Rectal smooth muscle tissue (tissue), 1 donor: ENCODE measurements around the gene IKBKG.

Experiments used
- H3K27ac ChIP-seq: one replicate; pipeline ENCODE4 v1.7.0; 2013; ENCODE audit warnings: low read depth, low read length, inconsistent platforms
- H3K27me3 ChIP-seq: one replicate; pipeline ENCODE4 v1.7.0; 2013; ENCODE audit warnings: low read length; ENCODE audit not compliant: control insufficient read depth, insufficient read depth
- H3K36me3 ChIP-seq: one replicate; pipeline ENCODE4 v1.7.0; 2013; ENCODE audit warnings: low read length; ENCODE audit not compliant: control insufficient read depth, insufficient read depth
- H3K4me1 ChIP-seq: one replicate; pipeline ENCODE4 v1.7.0; 2013; ENCODE audit warnings: low read length; ENCODE audit not compliant: control insufficient read depth, insufficient read depth
- H3K4me3 ChIP-seq: one replicate; pipeline ENCODE4 v1.7.0; 2013; ENCODE audit warnings: low read length
- H3K9ac ChIP-seq: one replicate; pipeline ENCODE4 v1.7.0; 2013; ENCODE audit warnings: low read length

Gene IKBKG

DNA sequence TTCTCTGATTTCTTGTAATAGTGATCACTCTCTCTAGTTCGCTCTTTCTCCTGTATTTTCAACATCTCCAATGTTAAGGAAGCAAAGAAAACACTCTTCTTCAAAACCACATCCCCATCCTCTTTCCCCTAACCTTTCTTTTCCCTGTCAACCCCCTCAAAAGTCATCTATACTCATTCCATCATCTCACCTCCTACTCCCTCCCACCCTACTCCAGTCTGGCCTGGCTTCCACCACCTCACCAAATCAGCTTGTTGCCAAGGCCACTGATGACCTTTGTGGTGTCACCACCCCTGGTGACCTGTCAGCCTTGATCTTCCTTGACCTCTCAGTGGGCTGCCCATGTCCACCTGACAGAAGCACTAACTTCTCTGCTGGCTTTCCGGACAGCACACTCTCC is 33.7 kb upstream of the IKBKG start:
- Histone ChIP-seq H3K36me3 (no peaks in the 10 kb centered on the region), H3K27me3 (peaks cover 4% of the 10 kb centered on the region), H3K4me3 (no peak overlapping the region), H3K4me1 (peaks cover 7% of the 10 kb centered on the region), H3K9ac (no peak overlapping the region), H3K27ac (no peak overlapping the region)

DNA sequence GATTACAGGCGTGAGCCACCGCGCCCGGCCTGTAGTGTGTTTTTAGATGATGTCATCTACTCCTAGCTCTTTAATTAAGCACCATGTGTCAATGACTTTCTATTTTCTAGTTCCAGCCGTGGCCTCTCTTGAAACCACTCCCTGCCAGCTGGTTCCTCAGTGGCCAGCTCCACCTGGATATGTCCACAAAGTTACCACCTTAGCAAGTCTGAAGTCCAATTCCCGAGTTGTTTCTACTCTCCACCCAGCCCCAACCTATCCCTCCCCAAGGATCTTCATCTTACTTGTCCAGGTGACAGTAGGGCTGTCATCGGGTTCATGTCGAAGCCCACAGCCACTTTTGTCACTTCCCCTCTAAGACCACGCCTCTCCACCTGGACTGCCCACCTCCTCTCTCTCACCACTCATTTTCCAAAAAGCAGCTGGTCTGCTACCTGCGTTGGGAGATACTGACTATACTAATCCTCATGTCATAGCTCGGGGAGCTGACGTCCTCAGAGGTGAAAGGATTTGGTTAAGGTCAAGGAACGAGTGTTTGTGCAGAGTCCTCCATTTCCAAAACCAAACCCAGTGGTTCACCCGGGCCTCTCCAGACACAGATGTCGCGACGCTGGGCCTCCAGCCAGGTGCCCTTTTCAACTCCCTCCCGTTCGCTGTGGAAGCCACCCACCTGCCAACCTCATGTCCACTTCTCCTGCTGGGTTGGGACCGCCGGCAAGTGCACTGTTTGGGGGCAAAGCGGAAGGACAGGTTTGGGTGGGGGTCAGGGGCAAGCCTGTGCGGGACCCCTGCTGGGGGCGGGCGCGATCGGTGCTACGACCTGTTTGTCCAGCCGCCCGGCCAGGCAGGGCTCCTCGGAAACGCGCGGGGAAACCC is 32.1 kb upstream of the IKBKG start:
- H3K27ac ChIP-seq = peak overlapping the region; percentile 95
- peaks cover 7% of the 10 kb centered on the region for H3K4me1 ChIP-seq
- peak overlapping the region; percentile 62 for H3K9ac ChIP-seq
- H3K27me3 ChIP-seq = peaks cover 4% of the 10 kb centered on the region
- peak overlapping the region; percentile 77 for H3K4me3 ChIP-seq
- no peaks in the 10 kb centered on the region for H3K36me3 ChIP-seq

DNA sequence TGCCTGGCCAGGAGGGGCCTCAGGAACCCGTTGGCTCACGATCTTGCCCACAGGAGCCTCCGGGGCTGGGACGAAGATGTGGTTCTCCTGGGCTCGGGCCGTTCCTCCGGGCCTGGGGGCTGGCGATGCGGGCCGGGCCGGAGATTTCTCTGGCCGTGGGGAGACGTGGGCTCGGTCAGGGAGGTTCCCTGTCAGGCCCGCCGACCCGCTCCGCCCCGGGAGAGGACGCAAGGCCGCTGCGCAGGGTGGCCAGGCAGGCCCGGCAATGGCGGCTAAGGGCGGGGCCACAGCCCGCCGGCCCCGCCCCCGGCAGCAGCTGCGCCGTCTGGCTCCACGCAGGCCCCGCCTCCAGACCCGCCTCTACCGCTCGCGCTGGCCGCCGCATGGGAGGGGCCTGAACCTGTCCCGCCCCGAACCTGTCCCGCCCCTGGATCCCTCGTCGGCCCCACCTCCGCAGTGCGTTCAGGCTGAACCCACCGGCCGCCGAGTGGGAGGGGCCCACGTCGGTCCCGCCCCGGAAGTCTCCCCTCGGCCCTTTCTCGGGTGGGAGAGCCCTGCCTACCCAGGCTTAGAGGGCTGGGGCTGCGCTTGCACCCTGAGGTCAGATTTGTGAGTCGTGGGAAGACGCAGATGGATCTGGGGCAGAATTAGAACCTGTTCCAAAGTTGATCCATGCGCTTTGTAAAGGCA is 31.3 kb upstream of the IKBKG start, which contains the start of gene FAM3A:
FAM3A (minus strand) TSS at position 267 of the 690 bp plus-strand sequence. CDS start 460 bp downstream, outside the sequence.
- H3K27me3 ChIP-seq = peaks cover 4% of the 10 kb centered on the region
- peak within 1 kb of the TSS; percentile 92 for H3K9ac ChIP-seq
- H3K27ac ChIP-seq = peak within 1 kb of the TSS; percentile 95
- H3K4me3 ChIP-seq = peak within 1 kb of the TSS; percentile 77
- H3K36me3 ChIP-seq = no peaks in the 10 kb centered on the region
- peaks cover 7% of the 10 kb centered on the region for H3K4me1 ChIP-seq

DNA sequence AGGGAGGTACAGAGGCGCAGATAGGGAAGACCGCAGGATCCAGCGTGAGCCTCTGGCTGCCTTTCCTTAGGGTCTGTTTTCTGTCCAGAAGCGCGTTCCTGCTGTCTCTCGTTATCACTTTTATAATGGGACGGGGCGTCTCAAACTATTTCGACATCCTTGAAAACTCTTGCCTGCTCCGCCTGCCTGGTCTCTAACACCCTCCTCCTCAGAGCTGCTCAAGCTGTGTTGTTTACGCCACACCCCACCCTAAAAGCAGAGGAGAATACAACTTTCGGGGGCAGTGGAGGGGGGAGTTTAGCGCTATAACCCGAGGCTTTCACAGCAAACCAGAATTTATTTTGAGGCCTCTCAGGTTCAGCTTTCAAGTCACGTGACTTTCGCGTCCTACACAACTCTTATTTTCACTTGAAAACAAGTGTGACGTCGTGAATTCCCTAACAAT is 30.7 kb upstream of the IKBKG start:
- H3K4me1 ChIP-seq = peaks cover 7% of the 10 kb centered on the region
- H3K36me3 ChIP-seq = no peaks in the 10 kb centered on the region
- peak overlapping the region; percentile 88 for H3K27ac ChIP-seq
- H3K9ac ChIP-seq = peak overlapping the region; percentile 92
- peak overlapping the region; percentile 59 for H3K4me3 ChIP-seq
- H3K27me3 ChIP-seq = peaks cover 4% of the 10 kb centered on the region

DNA sequence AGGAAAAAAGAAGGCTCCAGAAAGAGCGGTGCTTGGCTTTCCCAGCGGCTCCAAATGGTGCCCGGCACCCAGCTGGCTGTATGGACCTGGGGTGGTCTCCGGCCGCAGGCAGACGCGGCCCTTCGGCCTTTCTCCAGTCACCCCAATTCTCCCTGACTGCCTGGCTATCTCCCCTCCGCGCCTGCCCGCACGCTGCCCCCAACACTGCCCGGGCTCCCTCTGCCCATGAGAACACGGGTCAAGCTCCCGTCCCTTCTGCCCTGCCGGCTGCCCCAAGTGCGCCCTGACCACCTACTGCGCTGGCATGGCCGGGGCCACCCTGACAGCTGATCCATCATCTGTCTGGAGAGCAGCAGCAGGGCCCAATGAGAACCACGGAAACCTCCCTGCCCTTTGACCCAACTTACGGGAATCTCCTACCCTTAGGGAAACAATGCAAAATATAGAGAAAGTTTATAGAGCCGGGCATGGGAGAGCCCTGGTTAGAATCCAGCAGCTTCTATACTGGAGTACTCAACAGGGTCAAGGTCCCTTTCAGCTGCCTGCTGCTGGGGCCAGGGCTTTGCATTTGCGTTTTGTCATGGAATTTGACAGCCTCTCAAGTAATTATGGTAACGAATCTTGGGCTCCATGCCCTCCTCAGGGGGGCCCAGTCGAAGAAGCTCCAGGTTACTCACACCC is 30.2 kb upstream of the IKBKG start:
- Histone ChIP-seq H3K27ac (peak overlapping the region; percentile 88), H3K4me3 (peak overlapping the region; percentile 59), H3K27me3 (peaks cover 4% of the 10 kb centered on the region), H3K36me3 (no peaks in the 10 kb centered on the region), H3K9ac (peak overlapping the region; percentile 92), H3K4me1 (peaks cover 7% of the 10 kb centered on the region)

DNA sequence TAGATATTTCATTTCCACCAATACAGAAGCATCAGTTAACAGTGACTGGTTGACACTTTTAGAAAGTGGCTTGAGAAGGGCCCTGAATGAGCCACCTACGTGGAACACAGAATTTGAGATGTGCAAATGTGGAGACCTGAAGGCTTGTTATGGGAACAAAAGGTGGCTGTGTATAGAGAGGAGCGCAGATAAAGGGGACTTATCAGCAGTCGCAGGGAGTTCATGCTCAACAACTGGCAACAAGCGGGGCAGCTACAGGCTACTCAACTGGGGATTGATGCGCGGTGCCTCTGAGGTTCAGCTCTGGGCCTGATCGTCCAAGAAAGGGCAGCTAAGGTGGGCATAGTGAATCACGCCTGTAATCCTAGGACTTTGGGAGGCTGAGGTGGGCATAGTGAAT is 28.0 kb upstream of the IKBKG start:
- H3K4me1 ChIP-seq = peaks cover 7% of the 10 kb centered on the region
- no peaks in the 10 kb centered on the region for H3K36me3 ChIP-seq
- H3K4me3 ChIP-seq = no peak overlapping the region
- no peak overlapping the region for H3K9ac ChIP-seq
- peaks cover 4% of the 10 kb centered on the region for H3K27me3 ChIP-seq
- H3K27ac ChIP-seq = no peak overlapping the region

DNA sequence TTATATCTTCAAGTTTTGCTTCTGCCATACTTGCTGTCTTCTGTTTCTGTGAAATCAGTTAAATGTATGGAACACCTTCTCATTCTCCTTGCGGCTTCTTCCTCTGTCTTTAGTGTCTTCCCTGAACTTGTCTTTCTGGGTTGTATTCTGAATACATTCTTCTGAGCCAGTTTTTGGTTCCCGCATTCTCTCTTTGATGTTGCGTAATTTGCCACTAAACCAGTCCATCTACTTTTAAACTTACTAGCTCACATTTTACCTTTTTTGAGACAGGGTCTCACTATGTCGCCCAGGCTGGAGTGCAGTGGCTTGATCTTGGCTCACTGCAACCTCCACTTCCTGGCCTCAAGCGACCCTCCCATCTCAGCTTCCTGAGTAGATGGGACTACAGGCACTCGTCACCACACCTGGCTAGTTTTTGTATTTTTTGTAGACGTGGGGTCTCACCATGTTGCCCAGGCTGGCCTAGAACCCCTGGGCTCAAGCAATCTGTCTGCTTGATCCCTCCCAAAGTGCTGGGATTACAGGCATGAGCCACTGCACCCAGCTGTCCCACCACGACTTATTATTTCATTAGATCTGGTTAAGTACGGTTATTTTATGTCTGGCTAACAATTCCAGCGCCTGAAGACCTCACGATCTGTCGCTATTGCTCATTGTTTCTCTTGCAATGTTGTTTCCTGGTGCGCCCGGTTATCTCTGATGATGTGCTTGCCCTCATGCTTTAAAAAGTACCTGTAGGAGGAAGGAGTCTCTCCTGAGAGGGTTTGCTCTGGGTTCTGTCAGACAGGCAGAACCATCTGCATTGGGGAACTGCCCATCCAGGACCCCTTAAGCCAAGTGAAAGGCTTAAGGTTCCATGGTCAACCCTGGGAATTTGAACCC is 21.6 kb upstream of the IKBKG start:
- Histone ChIP-seq H3K27me3 (peaks cover 3% of the 10 kb centered on the region), H3K27ac (no peak overlapping the region), H3K4me1 (peaks cover 3% of the 10 kb centered on the region), H3K36me3 (no peaks in the 10 kb centered on the region), H3K4me3 (no peak overlapping the region), H3K9ac (no peak overlapping the region)

DNA sequence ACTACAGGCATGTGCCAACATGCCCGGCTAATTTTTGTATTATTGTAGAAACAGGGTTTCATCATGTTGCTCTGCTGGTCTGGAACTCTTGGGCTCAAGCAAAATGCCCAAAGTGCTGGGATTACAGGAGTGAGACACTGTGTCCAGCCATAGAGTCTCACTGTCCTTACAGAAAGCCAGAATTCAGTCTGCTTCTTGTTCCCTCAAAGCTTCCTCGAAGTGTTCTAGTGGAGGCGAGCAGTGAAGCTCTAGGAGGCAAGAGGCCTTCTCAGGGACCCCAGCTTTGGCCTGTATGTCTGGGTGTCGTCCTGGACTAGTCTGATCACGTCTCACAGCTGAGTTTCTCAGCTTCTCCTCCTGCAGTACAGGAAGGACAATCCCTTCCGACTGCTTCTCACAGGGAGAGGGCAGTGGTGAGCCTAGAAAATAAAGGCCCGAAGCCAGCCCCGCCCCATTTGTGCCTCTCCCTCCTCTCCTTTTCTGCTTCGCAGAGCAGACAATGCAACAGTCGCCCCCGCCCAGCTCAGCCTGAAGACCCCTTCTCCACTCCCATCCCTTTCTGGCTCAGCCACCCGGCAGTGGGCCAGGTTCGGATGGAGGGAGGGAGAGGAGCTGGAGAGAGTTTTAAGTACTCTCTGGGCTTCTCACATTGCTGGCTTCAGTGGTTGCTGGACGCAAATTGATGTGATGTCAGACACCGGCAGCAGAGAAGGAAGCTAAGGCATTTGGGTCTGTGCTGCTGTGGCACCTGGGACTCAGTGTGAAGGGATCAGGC is 20.3 kb upstream of the IKBKG start:
- H3K4me1 ChIP-seq = peaks cover 3% of the 10 kb centered on the region
- H3K9ac ChIP-seq = peak overlapping the region; percentile 3
- peak overlapping the region; percentile 80 for H3K27ac ChIP-seq
- no peaks in the 10 kb centered on the region for H3K36me3 ChIP-seq
- H3K27me3 ChIP-seq = peaks cover 3% of the 10 kb centered on the region
- peak overlapping the region; percentile 49 for H3K4me3 ChIP-seq

DNA sequence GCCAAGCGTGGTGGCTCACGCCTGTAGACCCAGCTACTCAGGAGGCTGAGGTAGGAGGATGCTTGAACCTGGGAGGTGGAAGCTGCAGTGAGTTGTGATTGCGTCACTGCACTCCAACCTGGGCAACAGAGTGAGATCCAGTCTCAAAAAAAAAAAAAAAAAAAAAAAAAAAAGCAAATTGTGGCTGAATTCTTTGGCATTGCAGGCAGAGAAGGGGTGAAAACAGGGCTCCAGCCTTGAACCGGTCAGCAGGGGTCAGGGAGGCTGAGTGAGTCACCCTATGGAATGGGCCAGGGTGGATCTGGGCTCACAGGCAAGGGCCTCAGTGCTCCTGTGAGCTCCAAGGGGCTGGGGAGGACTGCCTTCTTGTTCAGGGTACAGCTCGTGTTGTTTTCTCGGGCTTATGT is 18.2 kb upstream of the IKBKG start:
- H3K36me3 ChIP-seq = peaks cover 3% of the 10 kb centered on the region
- H3K27ac ChIP-seq = no peak overlapping the region
- H3K4me3 ChIP-seq = no peak overlapping the region
- H3K4me1 ChIP-seq = peaks cover 3% of the 10 kb centered on the region
- H3K27me3 ChIP-seq = peaks cover 3% of the 10 kb centered on the region
- no peak overlapping the region for H3K9ac ChIP-seq

DNA sequence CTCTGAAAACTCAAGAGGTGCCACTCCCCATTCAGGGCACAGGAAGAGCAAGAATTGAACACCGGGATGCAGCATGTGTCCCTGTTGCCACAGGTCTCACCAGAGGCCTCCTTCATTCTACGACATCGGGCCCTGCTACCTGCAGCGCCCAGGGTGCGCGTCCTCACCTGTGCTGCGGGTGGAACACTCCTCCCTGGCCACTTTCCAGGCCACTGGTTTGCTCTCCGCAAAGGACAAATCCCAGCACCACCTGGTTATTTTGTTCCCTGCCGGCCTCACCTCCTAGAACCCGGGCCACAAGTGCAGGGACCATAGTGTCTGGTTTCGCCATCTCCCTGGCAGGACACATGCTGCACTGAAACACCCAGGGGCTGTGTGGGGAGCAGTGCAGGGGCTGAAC is 17.1 kb upstream of the IKBKG start:
- Histone ChIP-seq H3K4me3 (no peak overlapping the region), H3K4me1 (peaks cover 3% of the 10 kb centered on the region), H3K36me3 (peaks cover 3% of the 10 kb centered on the region), H3K9ac (no peak overlapping the region), H3K27ac (no peak overlapping the region), H3K27me3 (peaks cover 3% of the 10 kb centered on the region)

DNA sequence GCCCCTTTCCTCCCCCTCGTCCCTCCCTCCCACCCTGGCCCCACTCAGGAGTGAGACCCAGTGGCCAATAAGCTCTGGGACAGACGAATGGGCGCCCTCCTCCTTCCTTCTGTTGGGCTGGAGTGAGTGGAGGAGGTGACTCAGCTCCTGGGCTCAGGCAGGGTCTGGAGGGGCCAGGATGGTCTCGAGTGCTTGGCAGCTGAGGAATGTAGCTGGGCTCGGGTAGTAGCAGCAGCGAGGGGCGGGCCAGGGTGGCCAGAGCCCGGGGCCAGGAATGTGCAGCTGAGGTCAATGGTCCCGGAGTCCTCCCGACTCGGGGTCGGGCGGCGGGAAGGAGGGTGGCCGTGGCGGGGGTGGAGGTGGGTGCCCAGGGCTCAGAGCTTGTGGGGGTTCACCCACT is 15.8 kb upstream of the IKBKG start:
- Histone ChIP-seq H3K27ac (no peak overlapping the region), H3K4me1 (peaks cover 3% of the 10 kb centered on the region), H3K4me3 (no peak overlapping the region), H3K27me3 (peaks cover 3% of the 10 kb centered on the region), H3K9ac (no peak overlapping the region), H3K36me3 (peaks cover 3% of the 10 kb centered on the region)
